GM10248 (cell line): Measurements from ENCODE around the gene TBC1D2B.

Experiments
- CTCF ChIA-PET: fragments of 300-600 bp; sonication (Branson Sonifier 250); formaldehyde crosslinking; extraction: SDS; loops from one replicate; lab custom pipeline; 2021; ENCODE audit warnings: antibody characterized with exemption; lab: Yijun Ruan, JAX
- POLR2A ChIA-PET: fragments of 350-650 bp; sonication (Branson Sonifier 250); formaldehyde crosslinking; extraction: SDS; loops from one replicate; lab custom pipeline; 2020; ENCODE audit warnings: antibody characterized with exemption; lab: Yijun Ruan, JAX
- DNase-seq: peaks from one replicate; pipeline ENCODE4 v3.0.0; 2012; ENCODE audit errors: extremely low spot score
- CTCF ChIP-seq: IDR thresholded peaks from 2 replicates; pipeline ENCODE4 v1.5.1; 2012; ENCODE audit warnings: mild to moderate bottlenecking, low read depth; ENCODE audit errors: extremely low read depth, missing control alignments, control extremely low read depth

TBC1D2B gene

GRCh38 chr15:78110096-78110495 is 32.6 kb upstream of the TBC1D2B start:
- no peak for TF ChIP-seq CTCF
- ChIA-PET POLR2A (no interaction called here), CTCF (interaction anchor here (1.1 to 10.7 kb wide), 11 partner anchors 8 to 200 kb away, joined by 3 to 141 read pairs (median 28); partner anchors contain the start of gene CIB2)
- DNase-seq: no peak

GRCh38 chr15:78109156-78109555 is 31.6 kb upstream of the TBC1D2B start:
- ChIA-PET CTCF (interaction anchor here (0.9 to 10.7 kb wide), 43 partner anchors 8 to 436 kb away, joined by 3 to 141 read pairs (median 8); partner anchors contain the start of gene CIB2), POLR2A (no interaction called here)

GRCh38 chr15:78108300-78109084 is 31.0 kb upstream of the TBC1D2B start:
- POLR2A ChIA-PET: no interaction called here
- peak; percentile 94 for TF ChIP-seq CTCF
- CTCF ChIA-PET: interaction anchor here (0.6 to 10.7 kb wide), 65 partner anchors 9 to 437 kb away, joined by 3 to 141 read pairs (median 5); partner anchors contain the start of gene CIB2
- DNase-seq: peak; percentile 85

More at GRCh38 chr15:78109156-78109555, 31.6 kb upstream of the TBC1D2B start:
- no peak for DNase-seq
- no peak for TF ChIP-seq CTCF

GRCh38 chr15:78107471-78107870 is 30.0 kb upstream of the TBC1D2B start:
- TF ChIP-seq CTCF: no peak
- POLR2A ChIA-PET: no interaction called here
- DNase-seq: no peak
- CTCF ChIA-PET: interaction anchor here (0.8 to 10.7 kb wide), 38 partner anchors 10 to 197 kb away, joined by 3 to 141 read pairs (median 8); no protein-coding TSS in a partner anchor

GRCh38 chr15:78105476-78106241 is 28.1 kb upstream of the TBC1D2B start:
- TF ChIP-seq CTCF: no peak
- DNase-seq: no peak
- ChIA-PET CTCF (interaction anchor here (0.7 to 10.7 kb wide), 6 partner anchors 9 to 146 kb away, joined by 4 to 141 read pairs (median 13); no protein-coding TSS in a partner anchor), POLR2A (no interaction called here)
